ENCODE data around the gene TOM1. TPM values are rescaled to one million over a fixed set of nuclear protein-coding genes. Genes with fewer than 3 reads are reported as not detected.

TOM1 gene
- total RNA-seq, 1 experiment from 2014 or later = 19.0 TPM

- BruUV-seq (replicated peaks) = no TSS peak
- no peak overlapping the region for H3K9ac ChIP-seq (ENCODE audit: low read length)
- H3K79me2 ChIP-seq (ENCODE audit: low read length) = peaks cover 9% of the 10 kb centered on the region
- peaks cover 29% of the 10 kb centered on the region for H3K4me1 ChIP-seq (ENCODE audit: insufficient read depth, low read length)
- no peak overlapping the region for H3K27ac ChIP-seq (ENCODE audit: low read length)
- no peak overlapping the region for H3K4me2 ChIP-seq (ENCODE audit: low read length)
- H3K9me3 ChIP-seq (ENCODE audit: low read length) = no peaks in the 10 kb centered on the region
- intact Hi-C loops (cut with micrococcal nuclease) = no loop called here
- H2AFZ ChIP-seq (ENCODE audit: low read length) = no peak overlapping the region
- no peaks in the 10 kb centered on the region for H3K9me2 ChIP-seq (replicated peaks; ENCODE audit: low read length)
- no peaks in the 10 kb centered on the region for H4K20me1 ChIP-seq (ENCODE audit: low read length)
- TF ChIP-seq EZH2 (IDR thresholded peaks at IDR 0.05; ENCODE audit: low read length, unreplicated experiment) (no peak), EZH2phosphoT487 (IDR thresholded peaks at IDR 0.05; ENCODE audit: borderline replicate concordance, low read length) (no peak), CTCF (conservative IDR thresholded peaks at IDR 0.05; ENCODE audit: low read depth, low read length) (no peak)
- POLR2A ChIA-PET (ENCODE audit: unreplicated experiment) = interaction anchor here (0.6 kb wide), 2 partner anchors 248 to 456 kb away, joined by 3 to 7 read pairs; no protein-coding TSS in a partner anchor
- no peak for DNase-seq
- no peaks in the 10 kb centered on the region for H3K27me3 ChIP-seq (ENCODE audit: low read length)
- ATAC-seq = no peak
- CTCF ChIA-PET = no interaction called here
- H3F3A ChIP-seq (ENCODE audit: low read length, unreplicated experiment) = no peaks in the 10 kb centered on the region
- H3K36me3 ChIP-seq (ENCODE audit: low read depth, low read length) = no peaks in the 10 kb centered on the region
- H3K4me3 ChIP-seq (ENCODE audit: low read length) = no peak overlapping the region
Observed at GRCh38 chr22:35379146-35379993, 79.7 kb downstream of the TOM1 start.

- Histone ChIP-seq H3K9me2 (replicated peaks; ENCODE audit: low read length) (no peaks in the 10 kb centered on the region), H3K27ac (ENCODE audit: low read length) (no peak overlapping the region), H3K36me3 (ENCODE audit: low read depth, low read length) (no peaks in the 10 kb centered on the region), H3K79me2 (ENCODE audit: low read length) (peaks cover 9% of the 10 kb centered on the region), H3K4me3 (ENCODE audit: low read length) (no peak overlapping the region), H3K9me3 (ENCODE audit: low read length) (no peaks in the 10 kb centered on the region), H3F3A (ENCODE audit: low read length, unreplicated experiment) (no peaks in the 10 kb centered on the region), H4K20me1 (ENCODE audit: low read length) (no peaks in the 10 kb centered on the region), H3K27me3 (ENCODE audit: low read length) (no peaks in the 10 kb centered on the region), H3K4me2 (ENCODE audit: low read length) (no peak overlapping the region), H2AFZ (ENCODE audit: low read length) (no peak overlapping the region), H3K9ac (ENCODE audit: low read length) (no peak overlapping the region), H3K4me1 (ENCODE audit: insufficient read depth, low read length) (peaks cover 29% of the 10 kb centered on the region)
- POLR2A ChIA-PET (ENCODE audit: unreplicated experiment) = no interaction called here
- TF ChIP-seq EZH2 (IDR thresholded peaks at IDR 0.05; ENCODE audit: low read length, unreplicated experiment) = no peak
- no TSS peak for BruUV-seq (replicated peaks)
- CTCF ChIA-PET = interaction anchor here (1.4 kb wide), 1 partner anchor 29 kb away, joined by 5 read pairs; no protein-coding TSS in a partner anchor
- DNase-seq (no peak), ATAC-seq (no peak)
- intact Hi-C loops (cut with micrococcal nuclease) = no loop called here
Observed at GRCh38 chr22:35380013-35380412, 80.3 kb downstream of the TOM1 start.

- TF ChIP-seq CTCF (conservative IDR thresholded peaks at IDR 0.05; ENCODE audit: low read depth, low read length) = 0 out of 2 replicates have a peak, but pooled peaks have one; percentile 10
- no peak for TF ChIP-seq EZH2phosphoT487 (IDR thresholded peaks at IDR 0.05; ENCODE audit: borderline replicate concordance, low read length)
- BruUV-seq (replicated peaks) = TSS peak; percentile 58
- DNase-seq = peak; percentile 71
Observed at GRCh38 chr22:35380537-35381423, 81.1 kb downstream of the TOM1 start, which contains the start of gene HMOX1. Gene HMOX1, plus strand, starts transcription at chr22:35381096. Its CDS starts 78 bp downstream, at chr22:35381174.

More at GRCh38 chr22:35380537-35381423, 81.1 kb downstream of the TOM1 start, which contains the start of gene HMOX1:
- H3K4me1 ChIP-seq (ENCODE audit: insufficient read depth, low read length) = peaks cover 29% of the 10 kb centered on the region
- H3K79me2 ChIP-seq (ENCODE audit: low read length) = peaks cover 9% of the 10 kb centered on the region
- H4K20me1 ChIP-seq (ENCODE audit: low read length) = no peaks in the 10 kb centered on the region
- ChIA-PET CTCF (interaction anchor here (1.4 kb wide), 1 partner anchor 29 kb away, joined by 5 read pairs; no protein-coding TSS in a partner anchor), POLR2A (ENCODE audit: unreplicated experiment) (interaction anchor here (0.7 kb wide), 1 partner anchor 9 kb away, joined by 3 read pairs; no protein-coding TSS in a partner anchor)
- peak within 1 kb of the TSS; percentile 83 for H3K4me3 ChIP-seq (ENCODE audit: low read length)
- ATAC-seq = peak; percentile 80
- peak within 1 kb of the TSS; percentile 66 for H3K9ac ChIP-seq (ENCODE audit: low read length)
- intact Hi-C loops (cut with micrococcal nuclease) = loop anchor here (1.0 kb wide), 1 partner anchor 19 kb away; no protein-coding TSS in a partner anchor
- H3K4me2 ChIP-seq (ENCODE audit: low read length) = peak within 1 kb of the TSS; percentile 84
- H3K9me2 ChIP-seq (replicated peaks; ENCODE audit: low read length) = no peaks in the 10 kb centered on the region
- H3K9me3 ChIP-seq (ENCODE audit: low read length) = no peaks in the 10 kb centered on the region
- peak within 1 kb of the TSS; percentile 73 for H2AFZ ChIP-seq (ENCODE audit: low read length)
- no peaks in the 10 kb centered on the region for H3F3A ChIP-seq (ENCODE audit: low read length, unreplicated experiment)
- H3K36me3 ChIP-seq (ENCODE audit: low read depth, low read length) = no peaks in the 10 kb centered on the region
- no peaks in the 10 kb centered on the region for H3K27me3 ChIP-seq (ENCODE audit: low read length)
- 0 out of 2 replicates have a peak within 1 kb of the TSS, but pooled peaks have one; percentile 21 for H3K27ac ChIP-seq (ENCODE audit: low read length)
